Pancreas (tissue), 10 donors: ENCODE measurements around the gene OR1K1. TPM values are rescaled to one million over a fixed set of nuclear protein-coding genes. Genes with fewer than 3 reads are reported as not detected.
"Not testable (repeated sequence)": the region's sequence is repeated elsewhere in the genome, so short reads cannot be mapped to it uniquely, and the experiment has no call there.

Experiments used
- ATAC-seq, 4 donors: fragments of 200-7000 bp; cut with Tn5 transposase; one replicate each; pipeline versions ENCODE4 v1.8.0 to v1.9.1; 2020; ENCODE audit warnings: mild to moderate bottlenecking in 4 of 4, moderate library complexity in 4 of 4
- DNase-seq, 6 donors: peaks; one replicate each; pipeline ENCODE4 v3.0.0-alpha.2; 2020
- FAIRE-seq: peaks from 2 replicates; lab custom pipeline; 2012; peaks lifted over from hg19 to GRCh38; lab: Jason Lieb, UNC
- H3K27ac ChIP-seq, 4 donors: fragments of 200-600 bp; sonication (generic); 1 replicate in 3 of 4; 2 replicates in 1 of 4; pipeline versions ENCODE4 v1.5.0 to v1.8.0; 2020
- H3K27me3 ChIP-seq, 4 donors: fragments of 200-600 bp; one replicate each; pipeline ENCODE4 v1.8.0; 2021
- H3K36me3 ChIP-seq, 3 donors: fragments of 200-600 bp; sonication (generic) in 1 of 3; one replicate each; pipeline versions ENCODE4 v1.5.0 to v1.8.0; 2020 to 2021
- H3K4me1 ChIP-seq, 3 donors: fragments of 200-600 bp; one replicate each; pipeline ENCODE4 v1.8.0; 2021
- H3K4me3 ChIP-seq, 4 donors: fragments of 200-600 bp; sonication (generic) in 2 of 4; one replicate each; pipeline versions ENCODE4 v1.5.0 to v1.8.0; 2020 to 2021
- H3K9me3 ChIP-seq, 4 donors: fragments of 200-600 bp; one replicate each; pipeline ENCODE4 v1.8.0; 2021
- WGBS, 2 donors: extraction: QIAGEN DNeasy Blood & Tissue Kit; methylation state at CpG; one replicate each; pipeline ENCODE4 v1.1.7; 2013; 5-methylcytosine and 5-hydroxymethylcytosine counted together
- intact Hi-C, 3 donors: fragments of 100-400 bp; cut with DNase I; formaldehyde crosslinking; loops; one replicate each; pipeline versions ENCODE4 v1.11.1 to v1.14.2; 2022
- polyA plus RNA-seq, 2 donors: library from polyadenylated mRNA; stranded (reverse); fragments of 200-250 nt; gene quantifications; one replicate each; pipeline ENCODE4 v1.2.3, GENCODE V29; 2013
- total RNA-seq, 6 donors: library from RNA; stranded (reverse); fragmentation: NEBNext Ultra II Directional in 4 of 6; extraction: Animal tissue kit (Norgen Biotek cat#: 25700) in 4 of 6; gene quantifications; one replicate each; pipeline versions ENCODE4 v1.2.1 to v1.2.4, GENCODE V29; 2021 to 2023
- TF ChIP-seq, protein P1 (sequence below), 4 donors: fragments of 200-600 bp; sonication (generic) in 3 of 4; IDR thresholded peaks; one replicate each; pipeline versions ENCODE4 v1.5.0 to v1.8.0; 2021; ENCODE audit warnings: antibody characterized with exemption in 4 of 4
- donor health status: healthy with polysubstance abuse.
- donor health status: DM: no; HTN: no; CAD: no; lungs with moderate emphysema.
- donor health status: DM: no; HTN: no; CAD: no.
- donor health status: control.
- donor health status: control.
- donor health status: Bipolar disorder and iron deficiency.
- donor health status: DM: yes; HTN: yes; CAD: no.
- donor health status: DM: no; HTN: no; CAD: no.
- donor health status: DM: no; HTN: no; CAD: no.
- donor health status: DM: yes; HTN: yes; CAD: no.

OR1K1 gene
- total and polyA plus RNA-seq, 8 donors, result not detected

DNA sequence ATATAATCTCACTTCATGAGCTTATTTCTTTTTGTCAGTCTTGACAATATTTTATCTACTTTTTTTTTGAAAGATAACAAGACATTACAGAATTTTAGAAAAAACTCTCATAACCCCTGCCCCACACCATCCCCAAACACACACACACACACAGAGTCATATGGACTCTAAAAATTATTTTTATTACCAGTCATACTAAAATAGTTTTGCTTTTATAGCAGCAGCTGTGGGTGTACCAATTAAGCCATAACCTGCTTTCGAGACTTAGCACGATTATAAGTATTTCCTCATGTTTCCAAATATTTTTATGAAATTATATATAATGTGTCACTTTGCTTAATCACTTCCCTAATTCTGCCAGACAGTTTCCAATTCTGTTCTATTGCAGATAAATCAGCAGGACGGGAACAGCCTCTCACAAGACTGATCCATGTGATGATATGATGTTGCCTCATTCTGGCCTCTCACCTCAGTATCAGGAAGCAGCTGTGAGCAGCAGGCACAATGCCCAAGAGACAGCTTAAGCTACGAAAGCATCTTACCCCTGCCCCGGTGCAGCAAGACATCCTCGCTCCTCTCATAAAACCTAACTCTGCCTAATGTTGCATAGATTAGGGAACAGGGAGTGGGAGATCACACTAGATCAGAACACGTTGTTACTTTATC, 21.5 kb downstream of the OR1K1 start:
- FAIRE-seq, result no peak
- no peak overlapping the region for H3K4me3 ChIP-seq
- DNase-seq, result no peak
- peak in 2 of 4 donors; percentile 41 to 46 for ATAC-seq
- H3K36me3 ChIP-seq, result peaks cover 0 to 35% (median 0%) of the 10 kb centered on the region in 3 donors
- no peak overlapping the region for H3K27ac ChIP-seq
- no peaks in the 10 kb centered on the region for H3K9me3 ChIP-seq
- peaks cover 0 to 5% (median 0%) of the 10 kb centered on the region in 3 donors for H3K4me1 ChIP-seq
- intact Hi-C loops, result no loop called here
- TF ChIP-seq, protein P1, sequence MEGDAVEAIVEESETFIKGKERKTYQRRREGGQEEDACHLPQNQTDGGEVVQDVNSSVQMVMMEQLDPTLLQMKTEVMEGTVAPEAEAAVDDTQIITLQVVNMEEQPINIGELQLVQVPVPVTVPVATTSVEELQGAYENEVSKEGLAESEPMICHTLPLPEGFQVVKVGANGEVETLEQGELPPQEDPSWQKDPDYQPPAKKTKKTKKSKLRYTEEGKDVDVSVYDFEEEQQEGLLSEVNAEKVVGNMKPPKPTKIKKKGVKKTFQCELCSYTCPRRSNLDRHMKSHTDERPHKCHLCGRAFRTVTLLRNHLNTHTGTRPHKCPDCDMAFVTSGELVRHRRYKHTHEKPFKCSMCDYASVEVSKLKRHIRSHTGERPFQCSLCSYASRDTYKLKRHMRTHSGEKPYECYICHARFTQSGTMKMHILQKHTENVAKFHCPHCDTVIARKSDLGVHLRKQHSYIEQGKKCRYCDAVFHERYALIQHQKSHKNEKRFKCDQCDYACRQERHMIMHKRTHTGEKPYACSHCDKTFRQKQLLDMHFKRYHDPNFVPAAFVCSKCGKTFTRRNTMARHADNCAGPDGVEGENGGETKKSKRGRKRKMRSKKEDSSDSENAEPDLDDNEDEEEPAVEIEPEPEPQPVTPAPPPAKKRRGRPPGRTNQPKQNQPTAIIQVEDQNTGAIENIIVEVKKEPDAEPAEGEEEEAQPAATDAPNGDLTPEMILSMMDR (IDR thresholded peaks at IDR 0.05), result no peak
- H3K27me3 ChIP-seq, result no peaks in the 10 kb centered on the region
- 64 to 75% methylated on average over 7 of the region's 7 CpGs for WGBS, 2 donors

DNA sequence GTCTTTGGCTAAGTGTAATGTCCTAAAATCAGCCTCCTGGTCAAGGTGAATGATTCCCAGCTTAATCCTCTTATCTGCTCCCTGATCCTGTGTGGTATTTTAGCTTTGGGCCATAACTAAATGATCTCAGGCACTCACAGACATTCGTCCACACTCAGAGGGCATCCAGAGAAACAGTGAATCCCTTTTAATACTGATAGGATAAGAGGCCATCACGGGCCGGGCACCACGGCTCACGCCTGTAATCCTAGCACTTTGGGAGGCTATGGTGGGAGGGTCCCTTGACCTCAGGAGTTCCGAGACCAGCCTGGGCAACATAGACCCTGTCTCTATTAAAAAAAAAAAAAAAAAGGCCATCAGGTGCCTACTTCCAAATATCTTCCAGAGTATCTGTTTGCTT, 22.1 kb downstream of the OR1K1 start:
- H3K9me3 ChIP-seq, result no peaks in the 10 kb centered on the region
- peaks cover 3 to 11% (median 3%) of the 10 kb centered on the region in 3 donors for H3K4me1 ChIP-seq
- intact Hi-C loops, result no loop called here
- no peak overlapping the region for H3K4me3 ChIP-seq
- WGBS, 2 donors, result 86 to 91% methylated on average over 6 of the region's 6 CpGs
- H3K27me3 ChIP-seq, result no peaks in the 10 kb centered on the region
- TF ChIP-seq, protein P1 (IDR thresholded peaks at IDR 0.05), result no peak
- H3K27ac ChIP-seq, result no peak overlapping the region
- ATAC-seq (no peak), FAIRE-seq (no peak), DNase-seq (no peak)
- peaks cover 0 to 35% (median 0%) of the 10 kb centered on the region in 3 donors for H3K36me3 ChIP-seq

DNA sequence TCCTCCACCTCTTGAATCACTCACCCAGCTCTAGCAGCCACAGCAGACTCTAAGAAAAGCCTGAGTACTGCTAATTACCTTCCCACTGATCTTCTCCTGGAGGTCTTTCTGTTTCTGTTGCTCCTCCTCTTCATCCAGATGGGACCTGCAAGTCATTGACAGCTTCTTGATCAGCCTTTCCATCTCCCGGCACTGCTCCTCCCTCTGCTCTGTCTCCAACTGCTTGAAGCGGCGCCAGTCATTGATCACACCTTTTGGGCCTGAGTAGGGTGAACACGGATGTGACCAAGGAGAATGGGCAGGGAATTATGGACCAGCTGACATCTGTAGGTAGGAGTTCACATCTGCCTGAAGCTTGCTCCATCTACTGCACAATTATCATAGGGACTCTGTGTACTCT, 23.0 kb downstream of the OR1K1 start:
- Histone ChIP-seq H3K27ac (no peak overlapping the region), H3K27me3 (no peaks in the 10 kb centered on the region), H3K36me3 (peaks cover 0 to 33% (median 0%) of the 10 kb centered on the region in 3 donors), H3K9me3 (no peaks in the 10 kb centered on the region), H3K4me3 (no peak overlapping the region), H3K4me1 (peaks cover 6 to 18% (median 9%) of the 10 kb centered on the region in 3 donors)
- DNase-seq (no peak), FAIRE-seq (no peak), ATAC-seq (no peak)
- 83 to 86% methylated on average over 4 of the region's 4 CpGs for WGBS, 2 donors
- TF ChIP-seq, protein P1 (IDR thresholded peaks at IDR 0.05), result no peak
- intact Hi-C loops, result no loop called here

- 1% methylated on average over 8 of the region's 8 CpGs for WGBS, 2 donors
- H3K4me1 ChIP-seq, result peaks cover 6 to 18% (median 9%) of the 10 kb centered on the region in 3 donors
- ATAC-seq (peak in 1 of 4 donors; percentile 15), FAIRE-seq (no peak), DNase-seq (no peak)
- peaks cover 0 to 6% (median 0%) of the 10 kb centered on the region in 3 donors for H3K36me3 ChIP-seq
- intact Hi-C loops, result no loop called here
- no peaks in the 10 kb centered on the region for H3K27me3 ChIP-seq
- H3K27ac ChIP-seq, result peak overlapping the region; percentile 81 to 95 (median 87)
- H3K9me3 ChIP-seq, result no peaks in the 10 kb centered on the region
- TF ChIP-seq, protein P1 (IDR thresholded peaks at IDR 0.05), result no peak
- H3K4me3 ChIP-seq, result peak overlapping the region; percentile 87 to 99 (median 94)
Measured at GRCh38 chr9:122827761-122828093, 27.8 kb downstream of the OR1K1 start.

DNA sequence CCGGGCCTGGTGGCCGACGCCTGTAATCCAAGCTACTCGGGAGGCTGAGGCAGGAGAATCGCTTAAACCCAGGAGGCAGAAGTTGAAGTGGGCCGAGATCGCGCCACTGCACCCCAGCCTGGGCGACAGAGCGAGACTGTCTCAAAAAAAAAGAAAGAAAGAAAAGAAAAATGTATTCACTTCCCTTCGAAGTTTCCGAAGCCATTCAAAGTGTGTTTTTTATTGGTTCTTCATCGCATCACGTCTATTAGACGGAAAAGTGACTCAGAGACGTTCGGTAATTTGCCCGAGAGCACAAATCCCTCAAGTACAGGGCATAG, 29.0 kb downstream of the OR1K1 start:
- H3K27ac ChIP-seq, result peak overlapping the region; percentile 81 to 95 (median 87)
- ATAC-seq, H3K27me3 ChIP-seq, H3K9me3 ChIP-seq, FAIRE-seq, intact Hi-C loops, H3K36me3 ChIP-seq, DNase-seq: not testable (repeated sequence)
- H3K4me3 ChIP-seq, result peak overlapping the region; percentile 87 to 99 (median 94)
- H3K4me1 ChIP-seq, result peaks cover 6 to 18% (median 9%) of the 10 kb centered on the region in 3 donors
- WGBS, 2 donors, result 65 to 68% methylated on average over 18 of the region's 18 CpGs
